Activated B cell treated with CpG ODN at 0.5 μM for 24 hours (primary cell): ENCODE measurements around the gene PDGFB. TPM values are rescaled to one million over a fixed set of nuclear protein-coding genes. Genes with fewer than 3 reads are reported as not detected.
"Not testable (repeated sequence)": the region's sequence is repeated elsewhere in the genome, so short reads cannot be mapped to it uniquely, and the experiment has no call there.

Source experiments
- ATAC-seq: fragments of 200-7000 bp; cut with Tn5 transposase; one replicate; pipeline ENCODE4 v1.10.0; 2021; ENCODE audit warnings: low read depth, mild to moderate bottlenecking, moderate library complexity
- CTCF ChIA-PET: fragments of 350-600 bp; sonication (Branson Sonifier 250); formaldehyde crosslinking; loops from one replicate; lab custom pipeline; 2021; ENCODE audit warnings: antibody characterized with exemption; lab: Charles Lee
- POLR2A ChIA-PET: fragments of 350-600 bp; sonication (Branson Sonifier 250); formaldehyde crosslinking; loops from one replicate; lab custom pipeline; 2021; ENCODE audit warnings: antibody characterized with exemption; lab: Charles Lee
- DNase-seq: peaks from one replicate; pipeline ENCODE4 v3.0.0; 2022
- H3K27ac Mint-ChIP-seq: one replicate; pipeline ENCODE4 v1.8.0; 2020; ENCODE audit warnings: mixed read lengths
- H3K27me3 Mint-ChIP-seq: one replicate; pipeline ENCODE4 v1.8.0; 2021; ENCODE audit warnings: mixed read lengths
- H3K36me3 Mint-ChIP-seq: one replicate; pipeline ENCODE4 v1.8.0; 2021; ENCODE audit warnings: low read depth, mixed read lengths
- H3K4me1 Mint-ChIP-seq: one replicate; pipeline ENCODE4 v1.8.0; 2021; ENCODE audit warnings: mixed read lengths
- H3K4me3 Mint-ChIP-seq: one replicate; pipeline ENCODE4 v1.8.0; 2020; ENCODE audit warnings: mild to moderate bottlenecking, mixed read lengths
- H3K9me3 Mint-ChIP-seq: one replicate; pipeline ENCODE4 v1.8.0; 2020; ENCODE audit warnings: mixed read lengths
- intact Hi-C: fragments of 100-400 bp; cut with micrococcal nuclease; formaldehyde crosslinking; loops from one replicate; pipeline ENCODE4 v1.15.1; 2024
- total RNA-seq: library from RNA; stranded (reverse); gene quantifications from 2 replicates; pipeline ENCODE4 v1.2.3, GENCODE V29; 2022
- TF ChIP-seq, protein P1 (sequence below): fragments of 200-600 bp; IDR thresholded peaks from one replicate; pipeline ENCODE4 v1.8.0; 2022; ENCODE audit warnings: antibody characterized with exemption, mild to moderate bottlenecking

The PDGFB gene
- total RNA-seq, 1 donor from 2014 or later: not detected

DNA sequence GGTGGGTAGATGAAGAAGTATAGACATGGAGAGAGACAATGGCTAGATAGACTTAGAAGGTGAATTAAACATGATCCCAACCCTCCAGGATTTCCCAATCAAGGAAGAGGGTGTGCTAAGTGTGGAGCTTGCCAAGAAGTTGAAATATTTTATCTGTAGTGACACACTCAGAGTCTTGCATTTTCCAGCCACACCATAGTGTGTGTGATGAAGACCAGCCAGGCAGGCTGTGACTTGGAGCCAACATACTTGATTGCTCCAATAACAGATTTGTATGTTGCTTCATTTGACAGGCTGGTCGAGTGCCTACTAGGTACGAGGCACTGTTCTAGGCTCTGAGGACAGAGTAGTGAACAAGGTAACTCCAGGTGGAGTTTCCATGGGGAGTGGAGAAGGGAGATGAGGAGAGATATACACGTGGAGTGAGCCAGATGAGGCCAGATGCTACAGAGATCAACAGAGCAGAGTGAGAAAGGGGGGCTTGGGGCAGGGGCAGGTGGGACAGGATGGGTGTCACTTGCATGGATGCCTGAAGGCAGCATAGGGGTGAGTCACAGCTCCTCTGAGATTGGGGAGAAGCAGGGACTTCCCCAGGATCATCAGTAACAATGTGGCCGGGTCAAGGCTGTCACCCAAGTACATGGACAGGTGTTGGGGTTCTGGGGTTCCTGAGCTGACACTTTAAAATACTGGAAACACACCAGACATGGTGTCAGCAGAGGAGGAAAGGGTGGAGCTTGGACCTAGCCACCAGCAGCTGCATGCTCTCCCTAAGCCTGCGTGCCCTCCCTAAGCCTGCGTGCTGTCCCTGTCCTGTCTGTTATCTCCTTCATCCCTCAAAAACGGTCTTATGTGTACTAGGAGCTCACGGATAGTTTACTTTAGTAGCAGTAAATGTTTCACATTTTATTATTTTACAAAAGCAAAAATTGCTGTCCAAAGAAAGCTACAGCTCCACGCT lies 23.6 kb downstream of the PDGFB start:
- DNase-seq (no peak), ATAC-seq (peak; percentile 85)
- H3K36me3 Mint-ChIP-seq: no peaks in the 10 kb centered on the region
- intact Hi-C loops: no loop called here
- H3K27ac Mint-ChIP-seq: no peak overlapping the region
- CTCF ChIA-PET: no interaction called here
- peaks cover 40% of the 10 kb centered on the region for H3K27me3 Mint-ChIP-seq
- peaks cover 9% of the 10 kb centered on the region for H3K4me1 Mint-ChIP-seq
- TF ChIP-seq, protein P1, sequence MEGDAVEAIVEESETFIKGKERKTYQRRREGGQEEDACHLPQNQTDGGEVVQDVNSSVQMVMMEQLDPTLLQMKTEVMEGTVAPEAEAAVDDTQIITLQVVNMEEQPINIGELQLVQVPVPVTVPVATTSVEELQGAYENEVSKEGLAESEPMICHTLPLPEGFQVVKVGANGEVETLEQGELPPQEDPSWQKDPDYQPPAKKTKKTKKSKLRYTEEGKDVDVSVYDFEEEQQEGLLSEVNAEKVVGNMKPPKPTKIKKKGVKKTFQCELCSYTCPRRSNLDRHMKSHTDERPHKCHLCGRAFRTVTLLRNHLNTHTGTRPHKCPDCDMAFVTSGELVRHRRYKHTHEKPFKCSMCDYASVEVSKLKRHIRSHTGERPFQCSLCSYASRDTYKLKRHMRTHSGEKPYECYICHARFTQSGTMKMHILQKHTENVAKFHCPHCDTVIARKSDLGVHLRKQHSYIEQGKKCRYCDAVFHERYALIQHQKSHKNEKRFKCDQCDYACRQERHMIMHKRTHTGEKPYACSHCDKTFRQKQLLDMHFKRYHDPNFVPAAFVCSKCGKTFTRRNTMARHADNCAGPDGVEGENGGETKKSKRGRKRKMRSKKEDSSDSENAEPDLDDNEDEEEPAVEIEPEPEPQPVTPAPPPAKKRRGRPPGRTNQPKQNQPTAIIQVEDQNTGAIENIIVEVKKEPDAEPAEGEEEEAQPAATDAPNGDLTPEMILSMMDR: no peak
- H3K9me3 Mint-ChIP-seq: peaks cover 2% of the 10 kb centered on the region
- POLR2A ChIA-PET: interaction anchor here (1.2 kb wide), 1 partner anchor 98 kb away, joined by 4 read pairs; the partner anchor contains the start of gene RPL3
- H3K4me3 Mint-ChIP-seq: peak overlapping the region; percentile 24

DNA sequence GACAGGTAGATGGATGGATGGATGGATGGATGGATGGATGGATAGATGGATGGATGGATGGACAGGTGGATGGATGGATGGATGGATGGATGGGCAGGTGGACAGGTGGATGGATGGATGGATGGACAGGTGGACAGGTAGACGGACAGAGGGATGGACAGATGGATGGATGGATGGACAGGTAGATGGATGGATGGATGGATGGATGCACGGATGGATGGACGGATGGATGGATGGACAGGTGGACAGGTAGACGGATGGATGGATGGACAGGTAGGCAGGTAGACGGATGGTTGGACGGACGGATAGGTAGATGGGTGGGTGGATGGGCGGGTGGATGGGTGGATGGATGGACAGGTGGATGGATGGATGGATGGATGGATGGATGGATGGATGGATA lies 24.3 kb downstream of the PDGFB start:
- ATAC-seq (no peak), DNase-seq (no peak)
- intact Hi-C loops: no loop called here
- Mint-ChIP-seq H3K4me1 (peaks cover 9% of the 10 kb centered on the region), H3K4me3 (no peak overlapping the region), H3K36me3 (no peaks in the 10 kb centered on the region), H3K27me3 (peaks cover 40% of the 10 kb centered on the region), H3K27ac (no peak overlapping the region), H3K9me3 (peaks cover 2% of the 10 kb centered on the region)
- ChIA-PET POLR2A (no interaction called here), CTCF (no interaction called here)
- TF ChIP-seq, protein P1: no peak

DNA sequence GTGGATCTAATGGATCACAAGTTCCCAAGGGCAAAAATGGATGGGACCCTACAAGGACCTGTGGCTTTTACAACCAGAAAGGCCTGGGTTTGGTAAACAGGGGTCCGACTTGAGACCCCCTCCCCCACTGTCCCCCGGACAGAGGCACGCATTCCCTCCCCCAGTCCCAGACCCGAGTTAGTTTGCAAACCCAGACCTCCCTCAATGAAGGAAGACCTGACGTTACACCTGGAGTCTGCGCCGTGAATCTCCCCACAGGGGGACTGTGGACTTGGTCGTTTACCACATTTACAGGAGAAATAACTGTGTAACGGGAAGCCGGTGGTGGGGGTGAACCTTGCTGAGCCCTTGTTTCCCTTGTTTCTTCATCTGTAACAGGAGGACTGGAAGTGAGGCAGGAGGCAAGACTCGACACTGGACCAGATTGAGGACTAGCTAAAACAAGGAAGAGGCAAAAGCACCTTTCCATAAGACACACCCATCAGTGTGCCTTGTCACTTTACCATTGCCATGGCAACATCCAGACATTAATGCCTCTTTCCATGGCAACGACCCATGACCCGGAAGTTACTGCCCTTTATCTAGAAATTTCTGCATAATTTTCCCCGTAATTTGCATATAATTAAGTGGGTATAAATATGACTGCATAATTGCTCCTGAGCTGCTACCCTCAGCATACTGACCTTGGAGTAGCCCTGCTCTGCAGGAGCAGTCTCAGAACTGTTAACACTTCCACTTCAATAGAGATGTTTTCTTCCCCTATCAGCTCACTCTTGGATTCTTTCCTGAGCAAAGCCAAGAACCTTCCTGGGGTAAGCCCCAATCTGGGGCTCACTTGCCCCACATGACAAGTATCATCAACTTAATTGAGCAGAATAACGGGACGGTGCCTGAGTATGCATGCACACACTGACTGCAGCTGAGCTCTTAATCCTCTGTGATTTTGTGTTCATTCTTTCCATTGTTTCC lies 25.4 kb downstream of the PDGFB start:
- Mint-ChIP-seq H3K27ac (no peak overlapping the region), H3K36me3 (no peaks in the 10 kb centered on the region), H3K9me3 (peaks cover 2% of the 10 kb centered on the region), H3K4me3 (no peak overlapping the region), H3K27me3 (peaks cover 40% of the 10 kb centered on the region), H3K4me1 (peaks cover 9% of the 10 kb centered on the region)
- ATAC-seq (no peak), DNase-seq (peak; percentile 6)
- intact Hi-C loops: no loop called here
- CTCF ChIA-PET: no interaction called here
- TF ChIP-seq, protein P1: no peak
- POLR2A ChIA-PET: no interaction called here

DNA sequence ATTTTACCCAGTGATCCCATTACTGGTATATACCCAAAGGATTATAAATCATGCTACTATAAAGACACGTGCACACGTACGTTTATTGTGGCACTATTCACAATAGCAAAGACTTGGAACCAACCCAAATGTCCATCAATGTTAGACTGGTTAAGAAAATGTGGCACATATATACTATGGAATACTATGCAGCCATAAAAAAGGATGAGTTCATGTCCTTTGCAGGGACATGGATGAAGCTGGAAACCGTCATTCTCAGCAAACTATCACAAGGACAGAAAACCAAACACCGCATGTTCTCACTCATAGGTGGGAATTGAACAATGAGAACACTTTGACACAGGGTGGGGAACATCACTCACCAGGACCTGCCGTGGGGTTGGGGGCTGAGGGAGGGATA lies 26.4 kb downstream of the PDGFB start:
- H3K36me3 Mint-ChIP-seq, CTCF ChIA-PET, H3K4me1 Mint-ChIP-seq, H3K4me3 Mint-ChIP-seq, intact Hi-C loops, H3K9me3 Mint-ChIP-seq, ATAC-seq, POLR2A ChIA-PET, DNase-seq, H3K27ac Mint-ChIP-seq: not testable (repeated sequence)
- H3K27me3 Mint-ChIP-seq: peaks cover 39% of the 10 kb centered on the region

DNA sequence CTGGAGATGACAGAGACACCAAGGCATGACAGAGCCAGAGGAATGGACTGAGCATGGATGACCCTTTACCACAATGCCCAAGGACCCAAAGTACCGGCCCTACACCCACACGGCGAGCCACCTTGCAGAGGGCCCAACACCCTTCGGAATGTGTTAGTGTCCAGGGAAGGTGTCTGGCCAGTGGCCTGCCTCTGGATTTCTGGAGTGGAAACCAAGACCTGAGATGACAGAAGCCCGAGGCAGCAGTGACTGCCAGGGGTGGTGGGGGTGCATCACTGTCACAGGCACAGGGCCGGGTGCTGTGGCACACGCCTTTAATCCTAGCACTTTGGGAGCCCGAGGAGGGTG lies 28.7 kb downstream of the PDGFB start:
- peaks cover 43% of the 10 kb centered on the region for H3K27me3 Mint-ChIP-seq
- intact Hi-C loops: no loop called here
- POLR2A ChIA-PET: no interaction called here

More for the DNA sequence above, 28.7 kb downstream of the PDGFB start:
- TF ChIP-seq, protein P1: no peak
- no peak for ATAC-seq
- Mint-ChIP-seq H3K4me1 (peaks cover 2% of the 10 kb centered on the region), H3K36me3 (no peaks in the 10 kb centered on the region), H3K9me3 (peaks cover 2% of the 10 kb centered on the region), H3K4me3 (no peak overlapping the region), H3K27ac (no peak overlapping the region)
- DNase-seq: no peak
- CTCF ChIA-PET: interaction anchor here (1.1 kb wide), 1 partner anchor 95 kb away, joined by 3 read pairs; no protein-coding TSS in a partner anchor
